Ureter (tissue), 1 donor: Measurements from ENCODE around the gene PNPT1. TPM values are rescaled to one million over a fixed set of nuclear protein-coding genes. Genes with fewer than 3 reads are reported as not detected.
"Not testable (repeated sequence)": the region's sequence is repeated elsewhere in the genome, so short reads cannot be mapped to it uniquely, and the experiment has no call there.

ENCODE experiments used
- DNase-seq: peaks from one replicate; pipeline ENCODE4 v3.0.0-alpha.2; 2020; ENCODE audit warnings: low spot score
- total RNA-seq: library from RNA; stranded (reverse); gene quantifications from one replicate; pipeline ENCODE4 v1.2.4, GENCODE V29; 2023
- donor health status: DM: yes; HTN: yes; CAD: no.

PNPT1 gene
- 30.5 TPM for total RNA-seq

- DNase-seq: peak; percentile 95
Measured at GRCh38 chr2:55693181-55694125, at the start of gene PNPT1. PNPT1 (minus strand) TSS chr2:55693844; CDS start chr2:55693823, 21 bp downstream.

GRCh38 chr2:55742996-55743395, 49.4 kb upstream of the PNPT1 start:
- no peak for DNase-seq

GRCh38 chr2:55736019-55736536, 42.4 kb upstream of the PNPT1 start:
- DNase-seq: not testable (repeated sequence)

- no peak for DNase-seq
Measured at GRCh38 chr2:55734726-55735125, 41.1 kb upstream of the PNPT1 start.

DNA sequence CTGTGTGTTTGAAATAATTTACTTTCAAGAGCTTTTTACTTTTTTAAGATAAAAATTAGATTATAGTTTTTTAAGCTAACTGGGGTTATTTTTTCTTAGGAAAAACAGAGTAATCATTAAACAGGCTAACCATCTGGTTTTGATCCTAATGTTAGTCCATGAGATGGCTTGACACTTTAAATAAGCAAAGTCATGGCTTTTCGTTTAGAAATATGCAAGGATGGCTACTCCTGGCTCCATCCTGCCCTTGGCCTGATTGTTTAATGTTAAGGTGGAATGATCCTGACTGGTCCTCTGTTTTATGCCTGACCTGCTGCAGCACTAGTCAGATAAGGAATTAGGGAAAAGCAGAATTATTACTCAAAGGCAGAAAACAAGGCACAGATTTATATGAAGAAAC, 39.7 kb upstream of the PNPT1 start:
- no peak for DNase-seq

GRCh38 chr2:55732854-55733253, 39.2 kb upstream of the PNPT1 start:
- DNase-seq: no peak

- no peak for DNase-seq
Measured at GRCh38 chr2:55729136-55729685, 35.6 kb upstream of the PNPT1 start.

DNA sequence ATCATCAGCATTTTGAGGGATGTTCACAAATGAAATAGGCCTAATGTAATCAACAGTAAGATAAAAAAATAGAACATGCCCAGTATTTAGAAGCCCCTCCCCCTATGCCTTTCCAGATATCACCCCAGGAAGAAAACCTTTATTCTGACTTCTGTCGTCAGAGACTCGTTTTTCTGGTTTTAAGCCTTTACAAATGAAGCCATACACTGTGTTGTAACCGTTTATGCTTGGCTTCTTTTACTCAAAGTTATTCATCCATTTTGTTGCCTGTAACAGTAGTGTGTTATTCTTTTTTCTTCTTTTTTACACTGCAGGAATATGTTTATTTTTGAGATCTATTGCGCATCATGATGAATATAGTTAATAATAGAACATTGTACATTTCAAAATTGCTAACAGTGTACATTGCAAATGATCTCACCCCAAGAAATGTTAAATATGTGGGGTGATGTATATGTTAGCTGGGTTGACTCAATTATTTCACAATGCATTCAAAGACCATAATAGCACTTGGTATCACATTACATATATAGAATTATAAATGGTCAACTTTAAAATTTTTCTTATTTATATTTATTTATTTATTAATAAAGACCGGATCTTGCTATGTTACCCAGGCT, 28.1 kb upstream of the PNPT1 start:
- DNase-seq: no peak

GRCh38 chr2:55720417-55720816, 26.8 kb upstream of the PNPT1 start:
- DNase-seq: no peak

GRCh38 chr2:55719852-55720251, 26.2 kb upstream of the PNPT1 start:
- DNase-seq: no peak

- DNase-seq: peak; percentile 60
Measured at GRCh38 chr2:55718165-55719008, 24.7 kb upstream of the PNPT1 start.

DNA sequence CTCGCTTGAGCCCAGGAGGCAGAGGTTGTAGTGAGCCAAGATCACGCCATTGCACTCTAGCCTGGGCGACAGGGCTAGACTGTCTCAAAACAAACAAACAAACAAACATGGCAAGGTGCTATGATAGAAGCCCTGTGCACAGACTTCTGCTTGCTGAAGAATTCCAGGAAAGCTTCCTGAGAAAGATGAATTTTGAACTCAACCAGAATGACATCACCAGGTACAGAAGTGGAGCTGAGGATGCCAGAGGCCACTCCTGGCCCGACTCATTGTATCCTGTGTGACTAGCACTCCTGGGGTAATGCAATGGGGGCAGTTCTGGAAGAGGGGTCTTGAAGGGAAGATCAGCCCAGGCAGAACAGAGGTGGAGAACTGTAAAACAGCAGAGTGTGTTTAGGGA, 22.0 kb upstream of the PNPT1 start:
- no peak for DNase-seq

- DNase-seq: not testable (repeated sequence)
Measured at GRCh38 chr2:55715178-55715577, 21.5 kb upstream of the PNPT1 start.

- no peak for DNase-seq
Measured at GRCh38 chr2:55712477-55713060, 18.9 kb upstream of the PNPT1 start.

GRCh38 chr2:55710025-55710424, 16.4 kb upstream of the PNPT1 start:
- DNase-seq: no peak

- DNase-seq: no peak
Measured at GRCh38 chr2:55707751-55708150, 14.1 kb upstream of the PNPT1 start.

GRCh38 chr2:55706258-55706657, 12.6 kb upstream of the PNPT1 start:
- not testable (repeated sequence) for DNase-seq

- no peak for DNase-seq
Measured at GRCh38 chr2:55705027-55705653, 11.5 kb upstream of the PNPT1 start.

GRCh38 chr2:55703350-55703749, 9.7 kb upstream of the PNPT1 start:
- DNase-seq: no peak

DNA sequence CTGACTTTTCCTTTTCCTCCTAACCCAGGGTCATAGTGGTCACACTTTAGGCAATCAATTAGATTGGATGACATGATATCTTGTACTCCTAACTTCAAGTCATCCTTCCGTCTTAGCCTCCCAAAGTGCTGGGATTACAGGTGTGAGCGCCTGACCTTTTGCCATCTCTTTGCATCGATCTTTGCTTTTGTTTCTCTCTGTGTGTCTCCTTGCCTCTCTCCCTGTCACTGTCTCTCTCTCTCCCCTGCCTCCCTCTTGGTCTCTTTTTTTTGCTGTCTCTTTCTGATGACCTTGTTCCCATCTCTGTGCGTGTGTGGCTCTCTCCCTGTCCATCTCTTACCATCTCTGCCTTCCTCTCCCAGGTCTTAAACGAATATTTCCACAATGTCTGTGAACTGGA, 904 bp downstream of the PNPT1 start:
- not testable (repeated sequence) for DNase-seq

DNA sequence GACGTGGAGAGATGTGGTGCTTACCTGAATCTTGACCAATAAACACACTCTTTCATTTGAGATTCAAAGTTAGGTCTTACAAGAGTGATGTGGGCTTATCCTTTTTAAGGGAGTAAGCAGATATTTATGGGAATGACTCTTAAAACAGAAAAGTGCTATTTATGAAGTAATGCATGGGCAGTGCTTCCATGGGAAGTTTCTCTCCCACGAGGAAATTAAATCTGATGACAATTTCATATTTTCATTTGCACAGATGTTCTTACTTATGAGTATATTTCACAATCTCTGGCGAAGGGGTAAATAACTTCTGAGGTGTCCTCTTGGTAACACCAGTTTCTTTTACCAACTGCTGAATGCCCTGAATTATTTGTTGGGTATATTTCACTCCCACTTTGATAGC, 21.0 kb downstream of the PNPT1 start:
- DNase-seq: no peak
